GM20431 (cell line): ENCODE data around the gene EHMT1.

ENCODE experiments used
- in situ Hi-C: fragments of 300-500 bp; cut with MseI, MboI; formaldehyde crosslinking; loops from one replicate; pipeline ENCODE4 v1.15.0; 2020; ENCODE audit warnings: low sequenced_read_pairs; ENCODE audit not compliant: unreplicated experiment

Gene EHMT1

DNA sequence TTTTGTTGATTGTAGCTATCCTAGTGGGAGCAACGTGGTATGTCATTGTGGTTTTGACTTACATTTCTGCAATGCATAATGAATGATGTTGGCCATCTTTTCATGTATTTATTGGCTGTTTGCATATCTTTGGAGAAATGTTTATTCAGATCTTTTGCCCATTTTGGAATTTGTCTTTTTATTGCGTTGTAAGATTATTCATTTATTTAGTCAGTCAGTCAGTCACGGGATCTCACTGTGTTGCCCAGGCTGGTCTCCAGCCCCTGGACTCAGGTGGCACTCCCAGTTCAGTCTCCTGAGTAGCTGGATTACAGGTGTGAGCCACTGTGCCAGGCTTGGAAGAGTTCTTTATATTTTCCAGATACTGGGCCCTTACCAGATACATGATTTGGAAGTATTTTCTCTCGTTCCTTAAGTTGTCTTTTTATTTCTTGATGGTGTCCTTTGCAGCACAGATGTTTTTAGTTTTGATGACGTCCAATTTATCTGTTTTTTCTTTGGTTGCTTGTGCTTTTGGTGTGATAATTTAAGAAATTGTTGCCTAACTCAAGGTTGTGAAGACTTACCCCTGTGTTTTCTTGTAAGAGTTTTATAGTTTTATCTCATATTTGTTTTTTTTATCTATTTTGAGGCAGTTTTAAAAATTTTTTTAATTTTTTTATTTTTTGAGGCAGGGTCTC, 67.1 kb downstream of the EHMT1 start:
- in situ Hi-C loops: no loop called here

GRCh38 chr9:137688261-137688660, 69.5 kb downstream of the EHMT1 start:
- in situ Hi-C loops: no loop called here

GRCh38 chr9:137688725-137689124, 69.9 kb downstream of the EHMT1 start:
- in situ Hi-C loops: no loop called here

DNA sequence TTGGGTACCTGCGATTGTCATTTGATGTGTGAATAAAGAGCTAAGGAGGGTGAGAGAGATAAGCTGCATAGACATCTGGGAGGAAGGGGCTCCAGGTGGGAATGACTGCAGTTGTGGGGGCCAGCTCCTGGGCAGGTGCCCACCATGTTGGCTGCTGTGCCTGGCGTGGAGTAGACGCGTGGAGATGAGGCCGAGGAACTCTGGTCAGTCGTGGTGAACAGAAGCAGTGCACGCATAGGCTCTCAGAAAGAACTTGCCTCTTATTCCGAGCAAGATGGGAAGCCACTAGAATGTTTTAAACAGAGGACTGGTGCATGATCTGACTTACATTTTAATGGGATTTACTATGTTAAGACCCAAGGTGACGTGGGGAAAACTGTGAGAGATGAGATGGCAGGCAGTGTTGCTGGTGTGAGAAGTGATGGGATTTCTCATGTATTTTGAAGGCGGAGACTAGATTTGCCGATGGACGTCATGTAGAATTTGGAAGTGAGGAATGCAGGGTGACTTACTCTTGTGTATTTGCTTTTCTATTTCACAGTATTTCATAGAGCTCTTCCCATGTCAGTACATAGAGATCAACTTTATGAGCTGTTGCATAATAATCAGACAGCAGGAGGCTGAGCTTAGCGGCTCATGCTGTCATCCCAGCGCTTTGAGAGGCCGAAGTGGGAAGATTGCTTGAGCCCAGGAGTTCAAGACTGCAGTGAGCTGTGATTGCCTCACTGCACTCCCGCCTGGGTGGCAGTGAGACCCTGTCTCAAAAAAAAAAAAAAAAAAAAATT, 71.1 kb downstream of the EHMT1 start:
- in situ Hi-C loops: no loop called here

- in situ Hi-C loops: no loop called here
These were observed 72.3 kb downstream of the EHMT1 start for GRCh38 chr9:137690930-137691645.

DNA sequence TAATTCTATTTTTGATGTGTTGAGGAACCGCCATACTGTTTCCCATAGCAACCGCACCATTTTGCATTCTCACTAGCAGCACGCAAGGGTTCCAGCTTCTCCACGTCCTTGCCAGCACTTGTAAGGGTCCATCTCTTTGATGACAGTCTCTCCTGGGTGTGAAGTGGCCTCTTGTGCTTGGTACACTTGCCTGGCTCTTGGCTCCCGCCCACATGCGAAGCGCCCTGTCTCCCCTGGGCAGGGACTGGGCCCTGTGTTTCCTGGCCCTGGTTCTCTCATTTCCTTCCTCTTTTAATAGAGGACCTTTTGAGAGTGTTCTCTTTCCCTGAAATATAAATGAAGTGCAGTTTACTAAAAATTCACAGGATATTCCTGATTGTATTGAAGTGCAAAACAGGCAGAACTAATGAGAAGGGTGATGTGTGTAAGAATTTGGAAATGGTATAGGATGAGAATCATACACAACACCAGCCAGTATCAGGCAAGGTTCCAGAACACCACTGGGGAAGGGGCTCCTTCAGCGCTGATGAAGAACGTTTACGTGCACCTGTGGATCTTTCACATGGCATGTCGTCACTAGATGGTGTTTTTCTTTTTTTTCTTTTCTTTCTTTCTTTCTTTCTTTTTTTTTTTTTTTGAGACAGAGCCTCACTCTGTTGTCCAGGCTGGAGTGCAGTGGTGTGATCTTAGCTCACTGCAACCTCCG, 73.0 kb downstream of the EHMT1 start:
- in situ Hi-C loops: no loop called here

- in situ Hi-C loops: no loop called here
These were observed 75.6 kb downstream of the EHMT1 start for GRCh38 chr9:137694236-137694959.

DNA sequence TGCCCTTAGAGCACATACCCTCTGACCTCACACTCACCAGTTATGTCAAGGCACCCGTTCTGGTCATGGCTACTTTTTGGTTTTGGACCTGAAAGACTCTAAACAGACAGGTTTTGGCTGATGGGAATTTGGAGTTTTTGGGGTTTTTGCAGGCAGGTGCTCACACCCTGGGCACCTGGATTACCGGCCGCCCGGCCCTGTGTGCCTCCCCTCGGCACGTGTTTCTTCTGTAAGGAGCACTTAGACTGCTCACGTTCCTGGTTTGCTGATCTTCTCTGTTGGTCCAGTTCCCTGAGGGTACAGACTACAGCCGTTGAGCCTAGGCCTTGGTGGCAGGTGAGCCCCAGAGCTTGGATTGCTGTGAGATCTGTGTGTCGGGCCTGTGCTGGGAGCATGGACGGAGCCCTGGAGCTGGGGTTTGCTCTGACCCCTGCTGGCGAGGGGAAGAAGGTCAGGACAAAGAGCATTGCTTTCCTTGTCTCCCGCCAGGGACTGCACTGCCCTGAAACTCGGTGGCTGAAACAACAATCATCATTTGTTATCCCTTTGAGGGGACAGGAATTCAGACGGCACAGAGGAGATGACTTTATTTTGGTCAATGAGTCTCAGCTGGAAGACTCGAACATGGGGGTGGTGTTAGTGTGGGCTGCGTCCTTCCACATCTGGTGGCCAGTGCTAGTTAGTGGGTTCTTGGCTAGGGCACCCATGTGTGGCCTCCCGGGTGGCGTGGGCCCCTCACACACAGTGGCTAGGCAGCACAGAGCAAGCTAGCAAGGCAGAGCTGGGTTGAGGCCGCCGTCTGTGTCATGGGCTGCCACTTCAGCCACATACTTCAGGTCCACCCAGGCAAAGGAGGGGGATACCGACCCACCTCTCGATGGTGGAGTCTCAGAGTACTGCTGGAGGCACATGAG, 76.4 kb downstream of the EHMT1 start:
- in situ Hi-C loops: no loop called here

DNA sequence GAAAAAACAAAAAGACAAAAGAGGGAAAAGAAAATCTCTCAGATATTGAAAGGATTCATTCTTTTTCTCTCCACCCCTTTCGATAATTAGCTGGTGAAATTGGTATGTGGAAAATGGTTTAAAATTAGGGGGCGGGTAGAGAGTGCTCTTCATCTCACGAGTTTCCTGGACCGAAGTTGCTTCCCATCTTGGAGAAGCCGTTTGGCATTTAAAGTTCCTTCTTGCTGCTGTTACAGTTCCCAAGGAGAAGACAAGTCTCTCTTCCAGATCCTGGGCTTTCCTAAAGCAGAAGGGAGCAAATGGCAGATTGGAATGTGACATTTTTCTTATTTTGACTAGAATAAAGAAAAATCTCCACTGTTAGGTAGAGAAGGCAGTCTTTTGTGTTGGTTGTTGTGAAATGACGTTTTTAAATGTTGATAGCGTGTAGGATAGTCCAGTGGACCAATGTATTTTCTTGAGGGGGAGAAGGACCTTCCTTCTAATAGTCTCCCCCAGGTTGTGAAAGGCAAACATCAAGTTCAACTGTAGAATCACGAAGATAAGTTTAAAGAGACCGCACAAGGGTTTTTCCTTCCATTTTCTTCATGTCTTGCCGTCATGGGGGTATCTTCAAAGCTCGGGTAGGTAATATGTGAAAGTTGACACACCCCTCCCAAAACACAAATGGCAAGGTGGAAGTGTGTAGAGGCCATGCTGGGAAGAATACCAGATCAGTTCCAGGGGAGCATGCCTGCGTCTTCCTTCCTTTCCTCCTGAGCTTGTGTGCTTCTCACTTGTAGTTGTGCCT, 77.5 kb downstream of the EHMT1 start:
- in situ Hi-C loops: no loop called here

- in situ Hi-C loops: no loop called here
These were observed 78.4 kb downstream of the EHMT1 start for GRCh38 chr9:137697193-137697592.

DNA sequence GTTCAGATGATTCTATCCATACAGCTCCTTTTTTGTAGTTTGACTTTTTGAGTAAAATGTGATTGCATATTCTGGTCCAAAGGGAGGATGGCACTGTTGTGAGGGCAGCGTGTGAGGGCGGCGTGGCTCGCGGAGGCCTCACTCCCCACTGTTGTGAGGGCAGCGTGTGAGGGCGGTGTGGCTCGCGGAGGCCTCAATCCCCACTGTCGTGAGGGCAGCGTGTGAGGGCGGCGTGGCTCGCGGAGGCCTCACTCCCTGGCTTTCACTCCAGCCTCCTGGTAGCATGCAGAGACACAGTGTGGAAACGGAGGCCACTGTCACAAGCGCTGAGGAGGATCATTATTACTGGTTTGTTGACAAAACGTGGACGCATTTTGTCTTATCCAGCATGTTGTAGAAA, 79.0 kb downstream of the EHMT1 start:
- in situ Hi-C loops: no loop called here

- in situ Hi-C loops: no loop called here
These were observed 82.1 kb downstream of the EHMT1 start for GRCh38 chr9:137700911-137701310.

DNA sequence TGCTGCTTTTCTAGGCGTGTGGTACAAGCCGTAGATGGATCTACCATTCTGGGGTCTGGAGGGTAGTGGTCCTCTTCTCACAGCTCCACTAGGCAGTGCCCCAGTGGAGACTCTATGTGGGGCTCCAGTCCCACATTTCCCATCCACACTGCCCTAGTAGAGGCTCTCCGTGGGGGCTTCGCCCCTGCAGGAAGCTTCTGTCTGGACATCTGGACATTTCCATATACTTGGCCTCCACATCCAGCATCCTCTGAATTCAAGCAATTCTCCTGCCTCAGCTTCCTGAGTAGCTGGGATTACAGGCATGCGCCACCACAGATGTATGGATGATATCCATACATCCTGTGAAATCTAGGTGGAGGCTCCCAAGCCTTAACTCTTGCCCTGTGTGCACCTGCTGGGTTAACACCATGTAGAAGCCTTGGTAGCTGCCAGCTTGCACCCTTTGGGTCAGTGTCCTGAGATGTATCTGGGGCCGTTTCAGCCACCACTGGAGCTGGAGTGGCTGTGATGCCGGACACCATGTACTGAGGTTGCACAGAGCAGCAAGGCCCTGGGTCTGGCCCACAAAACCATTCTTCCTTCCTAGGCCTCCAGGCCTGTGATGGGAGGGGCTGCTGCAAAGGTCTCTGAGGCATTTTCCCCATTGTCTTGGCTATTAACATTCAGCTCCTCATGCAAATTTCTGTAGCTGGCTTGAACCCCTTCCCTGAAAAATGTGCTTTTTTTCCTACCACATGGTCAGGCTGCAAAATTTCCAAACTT, 84.0 kb downstream of the EHMT1 start:
- in situ Hi-C loops: no loop called here

GRCh38 chr9:137703842-137704508, 85.2 kb downstream of the EHMT1 start:
- in situ Hi-C loops: no loop called here

- in situ Hi-C loops: no loop called here
These were observed 86.6 kb downstream of the EHMT1 start for GRCh38 chr9:137705443-137705863.

DNA sequence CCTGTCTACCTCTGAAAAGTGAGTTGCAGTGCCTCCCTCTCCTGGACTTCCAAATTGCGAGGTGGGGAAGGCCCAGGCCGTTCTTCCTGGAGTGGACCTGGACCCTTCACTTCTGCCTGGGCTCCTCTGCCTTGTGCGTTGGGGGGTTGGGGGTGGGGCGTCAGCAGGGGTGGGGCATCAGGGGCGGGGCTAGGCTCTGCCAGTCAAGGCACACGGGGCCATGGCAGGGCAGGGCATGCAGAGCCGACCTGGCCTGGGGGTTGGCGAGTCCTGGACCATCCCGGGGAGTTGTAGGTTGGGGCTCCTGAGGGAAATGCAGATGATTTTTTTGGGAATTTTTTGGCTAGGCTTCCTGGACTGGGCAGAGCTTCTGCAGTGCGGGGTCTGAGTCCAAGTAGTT, 87.1 kb downstream of the EHMT1 start:
- in situ Hi-C loops: no loop called here

DNA sequence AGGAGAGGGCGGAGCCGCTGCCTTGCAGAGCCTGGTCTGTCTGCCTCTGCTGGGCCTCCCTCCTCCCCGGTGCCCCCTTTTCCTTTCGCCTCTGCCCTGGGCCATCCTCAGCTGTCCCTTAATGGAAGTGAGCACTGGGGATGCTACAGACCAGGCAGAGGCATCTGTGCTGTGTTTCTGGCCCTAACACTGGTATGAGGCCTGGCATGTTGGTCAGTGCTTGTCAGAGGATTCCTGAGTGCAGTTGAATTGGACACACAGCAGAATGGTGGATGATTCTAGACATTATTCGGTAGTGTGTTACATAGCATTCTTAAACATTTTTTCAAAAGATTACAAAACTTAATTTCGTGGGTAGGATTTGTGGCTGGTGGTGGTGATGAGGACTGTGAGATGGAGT, 88.6 kb downstream of the EHMT1 start:
- in situ Hi-C loops: no loop called here
